ENCODE data around the gene IL5.

GRCh38 chr5:132493241-132493640, 50.1 kb downstream of the IL5 start:
- TF ChIP-seq CTCF (IDR thresholded peaks at IDR 0.05) (no peak), EP300 (IDR thresholded peaks at IDR 0.05) (no peak)

Data from upper lobe of left lung (tissue), 4 donors.